ENCODE results near the gene UNC13A.

Gene UNC13A

GRCh38 chr19:17669419-17669818, 18.7 kb downstream of the UNC13A start:
- no peak for DNase-seq

- no peak for DNase-seq
Observed at GRCh38 chr19:17665058-17665457, 23.1 kb downstream of the UNC13A start.

- no peak for DNase-seq
Observed at GRCh38 chr19:17659996-17660395, 28.2 kb downstream of the UNC13A start.

GRCh38 chr19:17658666-17659065, 29.5 kb downstream of the UNC13A start:
- no peak for DNase-seq

GRCh38 chr19:17658240-17658639, 29.9 kb downstream of the UNC13A start:
- no peak for DNase-seq

GRCh38 chr19:17656970-17657369, 31.2 kb downstream of the UNC13A start:
- DNase-seq = no peak

- no peak for DNase-seq
Observed at GRCh38 chr19:17655751-17656472, 32.2 kb downstream of the UNC13A start.

- no peak for DNase-seq
Observed at GRCh38 chr19:17654993-17655392, 33.2 kb downstream of the UNC13A start.

- no peak for DNase-seq
Observed at GRCh38 chr19:17652627-17653026, 35.5 kb downstream of the UNC13A start.

GRCh38 chr19:17648786-17649185, 39.4 kb downstream of the UNC13A start:
- no peak for DNase-seq

GRCh38 chr19:17648097-17648660, 40.0 kb downstream of the UNC13A start:
- DNase-seq = no peak

GRCh38 chr19:17647071-17648020, 40.8 kb downstream of the UNC13A start:
- no peak for DNase-seq

GRCh38 chr19:17646441-17646840, 41.7 kb downstream of the UNC13A start:
- DNase-seq = no peak

- no peak for DNase-seq
Observed at GRCh38 chr19:17645339-17645963, 42.7 kb downstream of the UNC13A start.

- DNase-seq = no peak
Observed at GRCh38 chr19:17642656-17643055, 45.5 kb downstream of the UNC13A start.

GRCh38 chr19:17641846-17642245, 46.3 kb downstream of the UNC13A start:
- no peak for DNase-seq

GRCh38 chr19:17641181-17641580, 47.0 kb downstream of the UNC13A start:
- no peak for DNase-seq

GRCh38 chr19:17633700-17634099, 54.5 kb downstream of the UNC13A start:
- no peak for DNase-seq

GRCh38 chr19:17632577-17632976, 55.6 kb downstream of the UNC13A start:
- DNase-seq = no peak

- no peak for DNase-seq
Observed at GRCh38 chr19:17629760-17630159, 58.4 kb downstream of the UNC13A start.

GRCh38 chr19:17627921-17628320, 60.2 kb downstream of the UNC13A start:
- DNase-seq = no peak

- no peak for DNase-seq
Observed at GRCh38 chr19:17627161-17627560, 61.0 kb downstream of the UNC13A start.

Data from right kidney (tissue), 1 donor.